Fibroblast of villous mesenchyme (primary cell): ENCODE data around the gene LRP1B. TPM values are rescaled to one million over a fixed set of nuclear protein-coding genes. Genes with fewer than 3 reads are reported as not detected.

ENCODE experiments used
- DNase-seq: peaks from one replicate; pipeline ENCODE4 v3.0.0-alpha.2; 2010; ENCODE audit warnings: low read depth
- H3K4me3 ChIP-seq: 2 replicates; pipeline ENCODE4 v1.5.1; 2011; ENCODE audit warnings: low read depth, mild to moderate bottlenecking, low read length
- total RNA-seq: library from RNA; depleted of rRNA; stranded (reverse); fragments of >200 nt; gene quantifications from 2 replicates; pipeline ENCODE4 v1.2.3, GENCODE V29; 2012
- TF ChIP-seq, protein P1 (sequence below): IDR thresholded peaks from 2 replicates; pipeline ENCODE4 v1.5.1; 2012; ENCODE audit warnings: low read depth, mild to moderate bottlenecking, low read length; ENCODE audit not compliant: insufficient read depth

Gene LRP1B
- total RNA-seq, 1 donor, result 2.2 TPM

DNA sequence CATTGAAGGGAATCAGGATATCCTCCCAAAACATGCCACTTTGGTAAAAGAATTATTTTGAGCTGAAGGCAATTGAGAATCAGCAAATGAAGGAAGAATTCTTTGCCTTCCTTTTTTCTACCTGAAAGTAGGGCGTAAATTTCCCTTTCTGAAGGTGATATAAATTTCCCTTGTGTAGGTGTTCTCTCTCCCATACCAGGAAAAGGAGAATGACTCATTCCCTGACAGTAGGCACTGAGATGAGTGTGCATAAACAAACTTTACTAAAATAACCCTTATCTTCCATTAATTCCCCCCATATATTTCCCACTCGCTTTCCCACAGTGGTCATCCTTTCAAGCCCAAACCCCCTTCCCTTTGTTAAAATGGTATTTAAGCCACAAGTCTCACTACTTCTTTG lies 1339.0 kb downstream of the LRP1B start:
- no peak overlapping the region for H3K4me3 ChIP-seq
- no peak for DNase-seq
- TF ChIP-seq, protein P1, sequence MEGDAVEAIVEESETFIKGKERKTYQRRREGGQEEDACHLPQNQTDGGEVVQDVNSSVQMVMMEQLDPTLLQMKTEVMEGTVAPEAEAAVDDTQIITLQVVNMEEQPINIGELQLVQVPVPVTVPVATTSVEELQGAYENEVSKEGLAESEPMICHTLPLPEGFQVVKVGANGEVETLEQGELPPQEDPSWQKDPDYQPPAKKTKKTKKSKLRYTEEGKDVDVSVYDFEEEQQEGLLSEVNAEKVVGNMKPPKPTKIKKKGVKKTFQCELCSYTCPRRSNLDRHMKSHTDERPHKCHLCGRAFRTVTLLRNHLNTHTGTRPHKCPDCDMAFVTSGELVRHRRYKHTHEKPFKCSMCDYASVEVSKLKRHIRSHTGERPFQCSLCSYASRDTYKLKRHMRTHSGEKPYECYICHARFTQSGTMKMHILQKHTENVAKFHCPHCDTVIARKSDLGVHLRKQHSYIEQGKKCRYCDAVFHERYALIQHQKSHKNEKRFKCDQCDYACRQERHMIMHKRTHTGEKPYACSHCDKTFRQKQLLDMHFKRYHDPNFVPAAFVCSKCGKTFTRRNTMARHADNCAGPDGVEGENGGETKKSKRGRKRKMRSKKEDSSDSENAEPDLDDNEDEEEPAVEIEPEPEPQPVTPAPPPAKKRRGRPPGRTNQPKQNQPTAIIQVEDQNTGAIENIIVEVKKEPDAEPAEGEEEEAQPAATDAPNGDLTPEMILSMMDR, result no peak

- no peak overlapping the region for H3K4me3 ChIP-seq
- no peak for DNase-seq
- TF ChIP-seq, protein P1, result no peak
These were observed 1344.2 kb downstream of the LRP1B start for GRCh38 chr2:140786585-140786984.

GRCh38 chr2:140775411-140775810 lies 1355.4 kb downstream of the LRP1B start:
- TF ChIP-seq, protein P1, result no peak
- H3K4me3 ChIP-seq, result no peak overlapping the region
- DNase-seq, result no peak

DNA sequence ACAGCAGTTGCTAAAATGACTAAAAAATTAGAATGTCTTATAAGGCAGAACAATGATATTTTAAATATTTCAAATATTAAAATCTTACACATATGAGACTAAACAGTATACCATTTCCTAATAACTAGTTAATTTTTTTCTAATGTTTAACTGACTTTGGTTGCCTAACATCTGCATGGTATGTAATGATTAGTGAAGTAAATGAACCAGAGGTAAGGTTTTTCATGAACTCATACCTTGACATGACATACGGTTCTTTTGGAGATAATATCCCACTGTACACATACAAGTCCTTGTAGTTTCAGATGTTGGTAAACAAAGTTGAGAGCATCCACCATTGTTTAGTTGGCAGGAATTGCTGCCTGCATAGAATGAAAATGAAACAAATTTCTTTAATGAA lies 1360.2 kb downstream of the LRP1B start:
- H3K4me3 ChIP-seq, result no peak overlapping the region
- TF ChIP-seq, protein P1, result no peak
- DNase-seq, result no peak

- DNase-seq, result no peak
- H3K4me3 ChIP-seq, result no peak overlapping the region
- TF ChIP-seq, protein P1, result no peak
These were observed 1369.0 kb downstream of the LRP1B start for GRCh38 chr2:140761807-140762206.

DNA sequence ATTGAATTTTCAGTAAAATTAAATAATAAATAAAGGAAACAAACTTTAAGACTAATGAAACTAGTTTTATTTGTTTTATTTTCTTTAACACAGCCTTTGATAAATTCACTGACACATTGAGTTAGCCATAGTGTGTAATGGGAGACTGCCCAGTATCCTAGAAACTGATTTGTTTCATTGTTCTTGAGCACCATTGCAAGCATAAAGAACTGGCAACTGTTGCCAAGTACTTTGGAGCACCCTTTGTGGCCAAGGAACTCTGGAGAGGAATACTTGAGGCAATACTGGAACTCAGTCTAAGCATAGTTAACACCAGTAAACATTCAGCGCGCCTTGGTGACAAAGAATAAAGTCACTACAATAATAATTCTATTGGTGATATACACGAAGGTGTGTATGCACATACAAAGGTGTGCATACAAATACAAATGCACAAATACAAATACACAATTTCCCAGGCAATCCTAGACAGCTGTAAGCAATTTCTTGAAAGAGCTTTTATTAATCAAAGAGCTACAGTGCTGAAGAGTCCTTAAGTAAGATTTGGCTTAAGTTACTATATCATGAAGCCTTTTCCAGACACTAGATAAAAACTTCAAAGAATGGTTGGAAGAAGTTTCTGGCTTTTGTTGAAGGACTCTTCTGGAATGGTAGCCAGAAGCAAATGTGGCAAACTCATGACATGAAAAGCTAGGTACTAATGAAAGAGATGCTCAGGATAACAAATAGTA lies 1371.2 kb downstream of the LRP1B start:
- no peak for DNase-seq
- no peak overlapping the region for H3K4me3 ChIP-seq
- TF ChIP-seq, protein P1, result no peak

- no peak overlapping the region for H3K4me3 ChIP-seq
- TF ChIP-seq, protein P1, result no peak
- DNase-seq, result no peak
These were observed 1383.2 kb downstream of the LRP1B start for GRCh38 chr2:140747665-140748064.
